ENCODE results near the gene MCTS1.
"Not testable (repeated sequence)": the region's sequence is repeated elsewhere in the genome, so short reads cannot be mapped to it uniquely, and the experiment has no call there.

The MCTS1 gene

GRCh38 chrX:120629667-120630537, 26.0 kb downstream of the MCTS1 start, which contains the start of gene C1GALT1C1:
C1GALT1C1 (minus strand) TSS chrX:120630054; CDS start chrX:120627166, 2,888 bp downstream.
- peak; percentile 63 for FAIRE-seq

DNA sequence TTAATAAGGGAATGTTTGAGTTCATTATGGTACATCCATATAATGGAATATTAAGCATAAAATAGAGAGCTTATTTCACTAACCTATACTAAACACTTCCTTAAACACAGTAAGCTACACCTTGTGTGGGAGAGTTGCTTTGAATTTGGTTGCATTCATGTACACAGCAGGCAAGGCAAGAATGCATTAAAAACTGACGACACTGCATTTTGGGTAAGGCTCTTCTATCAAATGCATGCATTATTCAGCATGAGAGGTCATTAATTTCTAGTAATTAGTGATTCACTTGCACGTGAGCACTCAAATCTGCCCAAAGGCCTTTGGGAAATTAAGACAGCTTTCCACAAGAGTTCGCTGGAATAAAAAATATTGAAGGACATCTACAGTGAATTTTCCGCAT, 34.7 kb downstream of the MCTS1 start:
- no peak for FAIRE-seq

GRCh38 chrX:120642871-120643270, 39.0 kb downstream of the MCTS1 start:
- no peak for FAIRE-seq

- FAIRE-seq, result no peak
Measured at GRCh38 chrX:120647127-120647526, 43.2 kb downstream of the MCTS1 start.

GRCh38 chrX:120652256-120652655, 48.4 kb downstream of the MCTS1 start:
- not testable (repeated sequence) for FAIRE-seq

- no peak for FAIRE-seq
Measured at GRCh38 chrX:120653000-120653399, 49.1 kb downstream of the MCTS1 start.

DNA sequence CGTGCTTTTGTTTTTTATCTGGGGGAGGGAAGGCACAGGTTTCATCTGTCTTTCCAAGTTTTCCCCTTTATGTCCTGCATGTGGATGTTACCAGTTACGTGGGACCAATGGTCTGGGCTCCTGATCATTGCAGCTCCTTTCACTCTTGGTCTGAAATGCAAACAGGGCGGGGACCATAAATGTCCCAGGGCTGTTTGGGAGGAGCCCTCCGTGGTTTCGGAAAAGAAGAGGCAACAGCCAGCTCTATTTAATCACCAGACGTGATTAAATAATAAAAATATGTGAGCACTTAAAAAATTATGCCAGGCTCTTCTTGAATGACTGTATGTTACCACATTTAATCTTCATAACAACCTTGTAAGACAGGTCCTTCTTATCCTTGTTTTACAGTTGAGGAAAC, 56.7 kb downstream of the MCTS1 start:
- no peak for FAIRE-seq

Measured in G401.6 (cell line).